ENCODE data around the gene CCDC43.
"Not testable (repeated sequence)": the region's sequence is repeated elsewhere in the genome, so short reads cannot be mapped to it uniquely, and the experiment has no call there.

The CCDC43 gene

GRCh38 chr17:44734272-44734671 lies 44.7 kb upstream of the CCDC43 start:
- TF ChIP-seq EZH2phosphoT487 (IDR thresholded peaks at IDR 0.05; ENCODE audit: borderline replicate concordance, low read length) (no peak), CTCF (IDR thresholded peaks at IDR 0.05; ENCODE audit: low read depth, low read length, poor library complexity, severe bottlenecking) (no peak)
- Histone ChIP-seq H3K36me3 (ENCODE audit: control insufficient read depth, low read length) (peaks cover 44% of the 10 kb centered on the region), H3K9me2 (replicated peaks; ENCODE audit: control insufficient read depth, low read length) (no peaks in the 10 kb centered on the region)

GRCh38 chr17:44733753-44734152 lies 44.2 kb upstream of the CCDC43 start:
- TF ChIP-seq CTCF (IDR thresholded peaks at IDR 0.05; ENCODE audit: low read depth, low read length, poor library complexity, severe bottlenecking) (peak; percentile 41), EZH2phosphoT487 (IDR thresholded peaks at IDR 0.05; ENCODE audit: borderline replicate concordance, low read length) (no peak)
- H3F3A ChIP-seq (ENCODE audit: control insufficient read depth, insufficient read depth) = no peaks in the 10 kb centered on the region
- no peaks in the 10 kb centered on the region for H3K79me2 ChIP-seq (ENCODE audit: control insufficient read depth, low read length)
- no peaks in the 10 kb centered on the region for H3K9me3 ChIP-seq (ENCODE audit: control insufficient read depth, insufficient read depth, low read length)
- no peaks in the 10 kb centered on the region for H3K4me1 ChIP-seq (ENCODE audit: control insufficient read depth, low read length)
- H3K9me2 ChIP-seq (replicated peaks; ENCODE audit: control insufficient read depth, low read length) = no peaks in the 10 kb centered on the region
- H4K20me1 ChIP-seq (ENCODE audit: control insufficient read depth, insufficient read depth, low read depth, low read length) = no peaks in the 10 kb centered on the region
- H3K27ac ChIP-seq (ENCODE audit: low read depth, low read length) = no peak overlapping the region
- no peak overlapping the region for H3K4me3 ChIP-seq (ENCODE audit: low read length)
- H3K27me3 ChIP-seq (ENCODE audit: control insufficient read depth, low read length) = no peaks in the 10 kb centered on the region
- H3K4me2 ChIP-seq (ENCODE audit: low read length) = no peak overlapping the region
- H3K36me3 ChIP-seq (ENCODE audit: control insufficient read depth, low read length) = peaks cover 45% of the 10 kb centered on the region

More at GRCh38 chr17:44734272-44734671, 44.7 kb upstream of the CCDC43 start:
- H3K79me2 ChIP-seq (ENCODE audit: control insufficient read depth, low read length) = no peaks in the 10 kb centered on the region
- no peak overlapping the region for H3K4me2 ChIP-seq (ENCODE audit: low read length)
- no peaks in the 10 kb centered on the region for H3K9me3 ChIP-seq (ENCODE audit: control insufficient read depth, insufficient read depth, low read length)
- H3K27ac ChIP-seq (ENCODE audit: low read depth, low read length) = no peak overlapping the region
- no peak overlapping the region for H3K4me3 ChIP-seq (ENCODE audit: low read length)
- no peaks in the 10 kb centered on the region for H3K27me3 ChIP-seq (ENCODE audit: control insufficient read depth, low read length)
- no peaks in the 10 kb centered on the region for H3F3A ChIP-seq (ENCODE audit: control insufficient read depth, insufficient read depth)
- H3K4me1 ChIP-seq (ENCODE audit: control insufficient read depth, low read length) = no peaks in the 10 kb centered on the region
- H4K20me1 ChIP-seq (ENCODE audit: control insufficient read depth, insufficient read depth, low read depth, low read length) = no peaks in the 10 kb centered on the region

DNA sequence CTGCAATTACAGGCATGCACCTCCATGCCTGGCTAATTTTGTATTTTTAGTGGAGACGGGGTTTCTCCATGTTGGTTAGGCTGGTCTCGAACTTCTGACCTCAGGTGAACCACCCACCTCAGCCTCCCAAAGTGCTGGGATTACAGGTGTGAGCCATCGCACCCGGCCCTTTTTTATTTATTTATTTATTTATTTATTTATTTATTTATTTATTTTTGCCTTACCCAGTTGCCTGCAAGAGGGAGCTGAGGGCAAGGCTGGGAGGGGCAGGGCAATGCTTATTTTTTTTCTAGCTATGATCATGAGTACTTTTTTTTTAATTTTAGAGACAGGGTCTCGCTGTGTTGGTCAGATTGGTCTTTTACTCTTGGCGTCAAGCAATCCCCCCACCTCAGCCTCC lies 36.5 kb upstream of the CCDC43 start:
- H3F3A ChIP-seq (ENCODE audit: control insufficient read depth, insufficient read depth); H3K27me3 ChIP-seq (ENCODE audit: control insufficient read depth, low read length); H3K27ac ChIP-seq (ENCODE audit: low read depth, low read length); H3K4me2 ChIP-seq (ENCODE audit: low read length); H3K79me2 ChIP-seq (ENCODE audit: control insufficient read depth, low read length); H3K4me3 ChIP-seq (ENCODE audit: low read length); H3K9me3 ChIP-seq (ENCODE audit: control insufficient read depth, insufficient read depth, low read length); H3K4me1 ChIP-seq (ENCODE audit: control insufficient read depth, low read length); H3K9me2 ChIP-seq (replicated peaks; ENCODE audit: control insufficient read depth, low read length); H4K20me1 ChIP-seq (ENCODE audit: control insufficient read depth, insufficient read depth, low read depth, low read length): not testable (repeated sequence)
- peaks cover 54% of the 10 kb centered on the region for H3K36me3 ChIP-seq (ENCODE audit: control insufficient read depth, low read length)

DNA sequence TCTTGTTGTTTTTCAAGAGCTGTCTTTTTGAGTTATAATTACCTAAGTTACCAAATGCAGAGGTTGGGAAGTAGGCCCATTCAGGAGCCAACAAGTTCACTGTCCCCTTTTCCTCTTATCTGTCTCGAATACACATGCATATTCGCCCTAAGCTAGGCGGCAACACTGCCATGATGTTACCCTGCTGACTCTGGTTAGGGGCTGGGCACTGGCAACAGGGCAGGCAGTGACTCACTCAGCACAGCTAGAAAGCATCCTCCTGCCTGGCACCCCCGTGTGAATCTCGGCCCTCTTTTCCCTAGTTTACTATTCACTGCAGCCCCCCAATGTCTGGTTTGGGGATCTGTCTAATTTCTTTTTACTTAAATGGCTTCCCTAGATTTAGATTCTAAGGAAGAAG lies 32.7 kb upstream of the CCDC43 start:
- H3K4me1 ChIP-seq (ENCODE audit: control insufficient read depth, low read length) = no peaks in the 10 kb centered on the region
- no peaks in the 10 kb centered on the region for H3F3A ChIP-seq (ENCODE audit: control insufficient read depth, insufficient read depth)
- no peak for TF ChIP-seq CTCF (IDR thresholded peaks at IDR 0.05; ENCODE audit: low read depth, low read length, poor library complexity, severe bottlenecking)
- TF ChIP-seq EZH2phosphoT487 (IDR thresholded peaks at IDR 0.05; ENCODE audit: borderline replicate concordance, low read length) = no peak
- H3K36me3 ChIP-seq (ENCODE audit: control insufficient read depth, low read length) = peaks cover 45% of the 10 kb centered on the region
- no peak overlapping the region for H3K27ac ChIP-seq (ENCODE audit: low read depth, low read length)
- H3K27me3 ChIP-seq (ENCODE audit: control insufficient read depth, low read length) = no peaks in the 10 kb centered on the region
- no peak overlapping the region for H3K4me3 ChIP-seq (ENCODE audit: low read length)
- H3K4me2 ChIP-seq (ENCODE audit: low read length) = no peak overlapping the region
- H3K9me2 ChIP-seq (replicated peaks; ENCODE audit: control insufficient read depth, low read length) = no peaks in the 10 kb centered on the region
- H3K79me2 ChIP-seq (ENCODE audit: control insufficient read depth, low read length) = no peaks in the 10 kb centered on the region
- no peaks in the 10 kb centered on the region for H4K20me1 ChIP-seq (ENCODE audit: control insufficient read depth, insufficient read depth, low read depth, low read length)
- H3K9me3 ChIP-seq (ENCODE audit: control insufficient read depth, insufficient read depth, low read length) = no peaks in the 10 kb centered on the region

Data from DOHH2 (cell line).